ENCODE data around the gene SSTR5.

DNA sequence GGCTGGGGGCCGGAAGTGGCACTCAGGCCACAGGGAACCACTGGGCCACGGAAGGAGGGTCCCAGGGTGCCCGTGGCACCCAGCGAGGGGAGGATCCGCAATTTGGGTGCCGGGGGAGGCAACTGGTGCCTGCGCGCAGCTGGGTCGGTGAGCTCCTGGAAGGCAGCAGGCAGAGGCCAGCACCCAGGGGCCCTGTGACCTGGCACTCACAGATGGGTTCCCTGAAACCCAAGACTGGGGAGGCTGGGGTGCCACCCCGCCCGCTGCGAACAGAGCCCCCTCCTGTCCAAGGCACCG, 663 bp downstream of the SSTR5 start:
- TF ChIP-seq, protein P1, sequence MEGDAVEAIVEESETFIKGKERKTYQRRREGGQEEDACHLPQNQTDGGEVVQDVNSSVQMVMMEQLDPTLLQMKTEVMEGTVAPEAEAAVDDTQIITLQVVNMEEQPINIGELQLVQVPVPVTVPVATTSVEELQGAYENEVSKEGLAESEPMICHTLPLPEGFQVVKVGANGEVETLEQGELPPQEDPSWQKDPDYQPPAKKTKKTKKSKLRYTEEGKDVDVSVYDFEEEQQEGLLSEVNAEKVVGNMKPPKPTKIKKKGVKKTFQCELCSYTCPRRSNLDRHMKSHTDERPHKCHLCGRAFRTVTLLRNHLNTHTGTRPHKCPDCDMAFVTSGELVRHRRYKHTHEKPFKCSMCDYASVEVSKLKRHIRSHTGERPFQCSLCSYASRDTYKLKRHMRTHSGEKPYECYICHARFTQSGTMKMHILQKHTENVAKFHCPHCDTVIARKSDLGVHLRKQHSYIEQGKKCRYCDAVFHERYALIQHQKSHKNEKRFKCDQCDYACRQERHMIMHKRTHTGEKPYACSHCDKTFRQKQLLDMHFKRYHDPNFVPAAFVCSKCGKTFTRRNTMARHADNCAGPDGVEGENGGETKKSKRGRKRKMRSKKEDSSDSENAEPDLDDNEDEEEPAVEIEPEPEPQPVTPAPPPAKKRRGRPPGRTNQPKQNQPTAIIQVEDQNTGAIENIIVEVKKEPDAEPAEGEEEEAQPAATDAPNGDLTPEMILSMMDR (IDR thresholded peaks at IDR 0.05), result no peak
- no peak for TF ChIP-seq EZH2 (IDR thresholded peaks at IDR 0.05; ENCODE audit: borderline replicate concordance, insufficient read depth, low read depth, low read length, poor library complexity, severe bottlenecking)

All from B cell (primary cell).